ENCODE data around the gene KRTAP9-3.
"Not testable (repeated sequence)": the region's sequence is repeated elsewhere in the genome, so short reads cannot be mapped to it uniquely, and the experiment has no call there.

KRTAP9-3 gene, protein sequence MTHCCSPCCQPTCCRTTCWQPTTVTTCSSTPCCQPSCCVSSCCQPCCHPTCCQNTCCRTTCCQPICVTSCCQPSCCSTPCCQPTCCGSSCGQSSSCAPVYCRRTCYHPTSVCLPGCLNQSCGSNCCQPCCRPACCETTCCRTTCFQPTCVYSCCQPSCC

GRCh38 chr17:41232399-41233105 is at the start of gene KRTAP9-3:
KRTAP9-3 (plus strand) TSS chr17:41232449; CDS start chr17:41232502, 53 bp downstream.
- not testable (repeated sequence) for H3K36me3 ChIP-seq (ENCODE audit: insufficient read depth, low read length)

DNA sequence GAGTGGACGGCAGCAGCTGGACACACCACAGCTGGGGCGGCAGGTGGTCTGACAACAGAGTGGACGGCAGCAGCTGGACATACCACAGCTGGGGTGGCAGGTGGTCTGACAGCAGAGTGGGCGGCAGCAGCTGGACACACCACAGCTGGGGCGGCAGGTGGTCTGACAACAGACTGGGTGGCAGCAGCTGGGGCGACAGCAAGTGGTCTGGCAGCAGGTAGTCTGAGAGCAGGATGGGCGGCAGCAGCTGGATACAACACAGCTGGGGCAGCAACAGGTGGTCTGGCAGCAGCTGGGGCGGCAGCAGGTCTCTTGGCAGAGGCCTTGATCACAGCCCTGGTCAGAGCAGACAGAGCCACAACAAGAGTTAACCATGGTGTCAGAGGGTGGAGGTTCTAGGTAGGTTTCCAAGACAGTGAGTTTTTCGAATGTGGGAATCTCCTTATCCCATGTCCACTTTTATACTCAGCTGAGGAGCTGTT is 47.7 kb upstream of the KRTAP9-3 start, which contains the start of gene KRTAP4-1:
Gene KRTAP4-1 (minus strand): TSS at position 432 of the 482 bp plus-strand sequence. CDS start 57 bp downstream, at position 375.
- H3K4me3 ChIP-seq (ENCODE audit: low read depth, low read length) = no peak within 1 kb of the TSS
- H3K36me3 ChIP-seq (ENCODE audit: insufficient read depth, low read length) = no peaks in the 10 kb centered on the region
- no peak within 1 kb of the TSS for H3K27ac ChIP-seq (ENCODE audit: low read depth, low read length)
- H3K4me1 ChIP-seq (ENCODE audit: control insufficient read depth, insufficient read depth, low read length, unreplicated experiment) = no peaks in the 10 kb centered on the region
- no peaks in the 10 kb centered on the region for H3K79me2 ChIP-seq (ENCODE audit: control insufficient read depth, insufficient read depth, low read length, unreplicated experiment)
- no peak within 1 kb of the TSS for H2AFZ ChIP-seq (ENCODE audit: low read length, unreplicated experiment)
- H3K27me3 ChIP-seq (ENCODE audit: insufficient read depth, low read length) = no peaks in the 10 kb centered on the region

More at GRCh38 chr17:41232399-41233105, at the start of gene KRTAP9-3:
- H3K27me3 ChIP-seq (ENCODE audit: insufficient read depth, low read length) = peaks cover 24% of the 10 kb centered on the region; the same call in 1 of the 2 replicates
- H3K79me2 ChIP-seq (ENCODE audit: control insufficient read depth, insufficient read depth, low read length, unreplicated experiment); H3K4me1 ChIP-seq (ENCODE audit: control insufficient read depth, insufficient read depth, low read length, unreplicated experiment); H3K4me3 ChIP-seq (ENCODE audit: low read depth, low read length); H2AFZ ChIP-seq (ENCODE audit: low read length, unreplicated experiment); H3K27ac ChIP-seq (ENCODE audit: low read depth, low read length): not testable (repeated sequence)

- H3K27ac ChIP-seq (ENCODE audit: low read depth, low read length) = no peak overlapping the region
- no peaks in the 10 kb centered on the region for H3K27me3 ChIP-seq (ENCODE audit: insufficient read depth, low read length)
- no peaks in the 10 kb centered on the region for H3K36me3 ChIP-seq (ENCODE audit: insufficient read depth, low read length)
- H3K4me1 ChIP-seq (ENCODE audit: control insufficient read depth, insufficient read depth, low read length, unreplicated experiment) = no peaks in the 10 kb centered on the region
- no peaks in the 10 kb centered on the region for H3K79me2 ChIP-seq (ENCODE audit: control insufficient read depth, insufficient read depth, low read length, unreplicated experiment)
- H2AFZ ChIP-seq (ENCODE audit: low read length, unreplicated experiment) = no peak overlapping the region
- H3K4me3 ChIP-seq (ENCODE audit: low read depth, low read length) = no peak overlapping the region
These were observed 47.2 kb upstream of the KRTAP9-3 start for GRCh38 chr17:41185001-41185400.

DNA sequence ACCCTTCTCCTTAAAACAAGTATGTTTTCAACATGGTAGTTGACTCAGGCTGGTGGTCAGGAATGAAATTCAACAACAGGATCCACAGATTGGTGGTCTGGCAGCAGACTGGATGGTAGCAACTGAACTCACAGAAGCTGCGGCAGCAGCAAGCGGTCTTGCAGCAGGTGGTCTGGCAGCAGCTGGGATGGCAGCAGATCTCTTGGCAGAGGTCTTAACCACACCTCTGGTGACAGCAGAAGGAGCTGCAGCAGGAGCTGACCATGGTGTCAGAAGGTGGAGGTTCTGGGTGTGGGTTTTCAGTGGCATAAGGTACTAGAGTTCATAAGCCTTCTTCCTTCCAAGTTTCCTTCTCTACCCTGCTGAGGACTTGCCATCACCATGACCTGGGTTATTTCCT is 45.4 kb upstream of the KRTAP9-3 start:
- no peaks in the 10 kb centered on the region for H3K36me3 ChIP-seq (ENCODE audit: insufficient read depth, low read length)
- H2AFZ ChIP-seq (ENCODE audit: low read length, unreplicated experiment) = no peak overlapping the region
- H3K4me1 ChIP-seq (ENCODE audit: control insufficient read depth, insufficient read depth, low read length, unreplicated experiment) = no peaks in the 10 kb centered on the region
- no peak overlapping the region for H3K4me3 ChIP-seq (ENCODE audit: low read depth, low read length)
- H3K79me2 ChIP-seq (ENCODE audit: control insufficient read depth, insufficient read depth, low read length, unreplicated experiment) = no peaks in the 10 kb centered on the region
- H3K27me3 ChIP-seq (ENCODE audit: insufficient read depth, low read length) = no peaks in the 10 kb centered on the region
- H3K27ac ChIP-seq (ENCODE audit: low read depth, low read length) = no peak overlapping the region

DNA sequence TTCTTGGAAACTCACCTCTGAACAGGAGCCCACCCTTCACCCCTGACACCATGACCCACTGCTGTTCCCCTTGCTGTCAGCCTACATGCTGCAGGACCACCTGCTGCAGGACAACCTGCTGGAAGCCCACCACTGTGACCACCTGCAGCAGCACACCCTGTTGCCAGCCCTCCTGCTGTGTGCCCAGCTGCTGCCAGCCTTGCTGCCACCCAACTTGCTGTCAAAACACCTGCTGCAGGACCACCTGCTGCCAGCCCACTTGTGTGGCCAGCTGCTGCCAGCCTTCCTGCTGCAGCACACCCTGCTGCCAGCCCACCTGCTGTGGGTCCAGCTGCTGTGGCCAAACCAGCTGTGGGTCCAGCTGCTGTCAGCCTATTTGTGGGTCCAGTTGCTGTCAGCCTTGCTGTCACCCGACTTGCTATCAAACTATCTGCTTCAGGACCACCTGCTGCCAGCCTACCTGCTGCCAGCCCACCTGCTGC is 42.4 kb upstream of the KRTAP9-3 start, which contains the start of gene KRTAP9-1:
Gene KRTAP9-1 (plus strand): TSS at position 51 of the 482 bp plus-strand sequence. CDS start 0 bp downstream, at position 51.
- H3K27ac ChIP-seq (ENCODE audit: low read depth, low read length); H3K4me3 ChIP-seq (ENCODE audit: low read depth, low read length); H2AFZ ChIP-seq (ENCODE audit: low read length, unreplicated experiment); H3K79me2 ChIP-seq (ENCODE audit: control insufficient read depth, insufficient read depth, low read length, unreplicated experiment); H3K27me3 ChIP-seq (ENCODE audit: insufficient read depth, low read length); H3K4me1 ChIP-seq (ENCODE audit: control insufficient read depth, insufficient read depth, low read length, unreplicated experiment); H3K36me3 ChIP-seq (ENCODE audit: insufficient read depth, low read length): not testable (repeated sequence)

DNA sequence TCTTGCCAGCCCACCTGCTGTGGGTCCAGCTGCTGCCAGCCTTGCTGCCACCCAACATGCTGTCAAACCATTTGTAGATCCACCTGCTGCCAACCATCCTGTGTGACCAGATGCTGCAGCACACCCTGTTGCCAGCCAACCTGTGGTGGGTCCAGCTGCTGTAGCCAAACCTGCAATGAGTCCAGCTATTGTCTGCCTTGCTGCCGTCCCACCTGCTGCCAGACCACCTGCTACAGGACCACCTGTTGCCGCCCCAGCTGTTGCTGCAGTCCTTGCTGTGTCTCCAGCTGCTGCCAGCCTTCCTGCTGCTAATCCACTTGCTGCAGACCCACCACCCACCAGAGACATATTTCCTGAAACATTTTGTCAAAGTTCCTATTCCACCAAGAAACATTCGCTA is 41.9 kb upstream of the KRTAP9-3 start:
- Histone ChIP-seq H3K27ac (ENCODE audit: low read depth, low read length) (no peak overlapping the region), H3K79me2 (ENCODE audit: control insufficient read depth, insufficient read depth, low read length, unreplicated experiment) (no peaks in the 10 kb centered on the region), H3K4me1 (ENCODE audit: control insufficient read depth, insufficient read depth, low read length, unreplicated experiment) (no peaks in the 10 kb centered on the region), H2AFZ (ENCODE audit: low read length, unreplicated experiment) (no peak overlapping the region), H3K4me3 (ENCODE audit: low read depth, low read length) (no peak overlapping the region), H3K27me3 (ENCODE audit: insufficient read depth, low read length) (no peaks in the 10 kb centered on the region), H3K36me3 (ENCODE audit: insufficient read depth, low read length) (no peaks in the 10 kb centered on the region)

GRCh38 chr17:41196068-41196467 is 36.2 kb upstream of the KRTAP9-3 start:
- H3K27me3 ChIP-seq (ENCODE audit: insufficient read depth, low read length) = no peaks in the 10 kb centered on the region
- no peaks in the 10 kb centered on the region for H3K4me1 ChIP-seq (ENCODE audit: control insufficient read depth, insufficient read depth, low read length, unreplicated experiment)
- H3K79me2 ChIP-seq (ENCODE audit: control insufficient read depth, insufficient read depth, low read length, unreplicated experiment) = no peaks in the 10 kb centered on the region
- no peak overlapping the region for H3K27ac ChIP-seq (ENCODE audit: low read depth, low read length)
- peak overlapping the region; percentile 73 for H2AFZ ChIP-seq (ENCODE audit: low read length, unreplicated experiment)
- no peaks in the 10 kb centered on the region for H3K36me3 ChIP-seq (ENCODE audit: insufficient read depth, low read length)
- peak overlapping the region; percentile 16; the same call in 1 of the 2 replicates for H3K4me3 ChIP-seq (ENCODE audit: low read depth, low read length)

- Histone ChIP-seq H3K36me3 (ENCODE audit: insufficient read depth, low read length) (no peaks in the 10 kb centered on the region), H3K27me3 (ENCODE audit: insufficient read depth, low read length) (no peaks in the 10 kb centered on the region), H3K79me2 (ENCODE audit: control insufficient read depth, insufficient read depth, low read length, unreplicated experiment) (no peaks in the 10 kb centered on the region), H3K4me1 (ENCODE audit: control insufficient read depth, insufficient read depth, low read length, unreplicated experiment) (no peaks in the 10 kb centered on the region), H2AFZ (ENCODE audit: low read length, unreplicated experiment) (no peak overlapping the region), H3K27ac (ENCODE audit: low read depth, low read length) (no peak overlapping the region), H3K4me3 (ENCODE audit: low read depth, low read length) (no peak overlapping the region)
These were observed 32.7 kb upstream of the KRTAP9-3 start for GRCh38 chr17:41199421-41200078.

DNA sequence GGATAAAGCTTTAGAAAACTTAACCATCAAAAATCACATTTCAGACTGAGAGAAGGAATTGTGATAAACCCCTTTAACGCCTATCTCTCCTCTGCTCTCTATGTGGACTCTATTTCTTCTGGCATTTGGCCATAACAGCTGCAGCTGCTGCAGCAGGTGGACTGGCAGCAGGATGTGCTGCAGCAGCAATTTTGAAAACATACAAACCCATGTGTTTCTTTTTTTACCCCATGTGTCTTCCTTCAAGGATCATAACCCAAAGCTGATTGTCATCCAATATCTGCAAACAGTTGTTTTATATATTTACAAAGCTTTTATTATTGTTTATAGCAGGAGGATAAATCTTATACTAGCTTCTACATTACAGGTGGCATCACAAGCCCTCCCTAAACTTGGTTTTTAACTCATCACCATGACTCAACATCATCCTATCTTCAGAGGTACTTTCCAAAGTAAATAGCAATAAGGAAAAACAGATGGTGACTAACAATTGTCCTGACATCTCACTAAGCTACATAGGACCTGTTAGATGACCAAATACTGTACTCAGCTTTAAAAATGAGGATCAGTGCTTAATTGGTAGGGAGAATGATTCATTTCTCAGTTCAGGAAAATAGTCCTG is 20.3 kb upstream of the KRTAP9-3 start:
- H3K79me2 ChIP-seq (ENCODE audit: control insufficient read depth, insufficient read depth, low read length, unreplicated experiment) = no peaks in the 10 kb centered on the region
- H2AFZ ChIP-seq (ENCODE audit: low read length, unreplicated experiment) = no peak overlapping the region
- H3K36me3 ChIP-seq (ENCODE audit: insufficient read depth, low read length) = no peaks in the 10 kb centered on the region
- peaks cover 5% of the 10 kb centered on the region for H3K4me1 ChIP-seq (ENCODE audit: control insufficient read depth, insufficient read depth, low read length, unreplicated experiment)
- H3K27me3 ChIP-seq (ENCODE audit: insufficient read depth, low read length) = peaks cover 12% of the 10 kb centered on the region; the same call in 1 of the 2 replicates
- no peak overlapping the region for H3K4me3 ChIP-seq (ENCODE audit: low read depth, low read length)
- H3K27ac ChIP-seq (ENCODE audit: low read depth, low read length) = no peak overlapping the region

DNA sequence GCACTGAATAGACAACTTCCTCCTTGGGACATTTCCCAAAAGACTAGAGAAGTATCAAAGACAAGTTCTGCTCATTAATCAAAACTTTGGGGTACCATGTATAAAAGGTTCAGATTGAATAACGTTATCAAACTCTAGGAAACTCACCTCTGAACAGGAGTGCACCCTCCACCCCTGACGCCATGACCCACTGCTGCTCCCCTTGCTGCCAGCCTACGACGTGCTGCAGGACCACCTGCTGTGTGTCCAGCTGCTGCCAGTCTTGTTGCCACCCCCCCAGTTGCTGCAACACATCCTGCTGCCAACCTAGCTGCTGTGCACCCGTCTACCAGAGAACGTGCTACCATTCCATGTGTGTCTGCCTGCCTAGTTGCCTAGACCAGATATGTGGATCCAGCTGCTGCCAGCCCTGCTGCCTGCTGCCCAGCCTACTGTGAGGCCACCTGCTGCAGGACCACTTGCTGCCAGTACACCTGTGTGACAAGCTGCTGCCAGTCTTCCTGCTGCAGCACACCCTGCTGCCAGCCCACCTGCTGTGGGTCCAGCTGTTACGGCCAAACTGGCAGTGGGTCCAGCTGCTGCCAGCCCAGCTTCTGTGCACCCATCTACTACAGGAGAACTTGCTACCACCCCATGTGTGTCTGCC is 19.6 kb upstream of the KRTAP9-3 start:
- Histone ChIP-seq H3K36me3 (ENCODE audit: insufficient read depth, low read length) (no peaks in the 10 kb centered on the region), H3K27ac (ENCODE audit: low read depth, low read length) (no peak overlapping the region), H3K79me2 (ENCODE audit: control insufficient read depth, insufficient read depth, low read length, unreplicated experiment) (no peaks in the 10 kb centered on the region), H2AFZ (ENCODE audit: low read length, unreplicated experiment) (no peak overlapping the region), H3K4me1 (ENCODE audit: control insufficient read depth, insufficient read depth, low read length, unreplicated experiment) (peaks cover 5% of the 10 kb centered on the region), H3K4me3 (ENCODE audit: low read depth, low read length) (no peak overlapping the region), H3K27me3 (ENCODE audit: insufficient read depth, low read length) (peaks cover 11% of the 10 kb centered on the region; the same call in 1 of the 2 replicates)

Measured in ACC112 (cell line).